ENCODE results near the gene THSD4.

- no peak for TF ChIP-seq CTCF (IDR thresholded peaks at IDR 0.05)
- TF ChIP-seq POLR2A (IDR thresholded peaks at IDR 0.05): no peak
These were observed 586.5 kb downstream of the THSD4 start for GRCh38 chr15:71701808-71702207.
